ENCODE measurements around the gene LNX1. TPM values are rescaled to one million over a fixed set of nuclear protein-coding genes. Genes with fewer than 3 reads are reported as not detected.

LNX1 gene
- total RNA-seq, 1 experiment from 2014 or later, result 9.3 TPM

DNA sequence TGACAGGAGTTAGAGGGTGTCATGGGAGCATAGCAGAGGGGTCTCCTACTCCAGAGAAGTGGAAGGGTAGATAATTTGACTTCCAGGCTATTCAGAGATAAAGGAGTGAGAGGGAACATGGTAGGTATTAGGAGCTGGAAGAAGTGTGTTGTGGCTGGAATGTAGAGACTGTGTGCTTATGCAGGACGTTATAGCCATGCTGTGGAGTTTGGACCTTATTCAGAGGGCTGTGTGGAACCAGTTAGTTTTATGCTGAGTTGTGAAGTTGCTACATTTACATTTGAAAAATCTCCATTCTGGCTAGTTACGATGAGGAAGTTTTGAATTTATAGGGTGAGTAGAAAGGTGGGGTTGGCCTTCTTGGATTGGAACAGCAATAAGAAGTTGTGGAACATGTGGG, 146.3 kb downstream of the LNX1 start:
- ChIA-PET POLR2A (no interaction called here), CTCF (no interaction called here)
- TF ChIP-seq, protein P1, sequence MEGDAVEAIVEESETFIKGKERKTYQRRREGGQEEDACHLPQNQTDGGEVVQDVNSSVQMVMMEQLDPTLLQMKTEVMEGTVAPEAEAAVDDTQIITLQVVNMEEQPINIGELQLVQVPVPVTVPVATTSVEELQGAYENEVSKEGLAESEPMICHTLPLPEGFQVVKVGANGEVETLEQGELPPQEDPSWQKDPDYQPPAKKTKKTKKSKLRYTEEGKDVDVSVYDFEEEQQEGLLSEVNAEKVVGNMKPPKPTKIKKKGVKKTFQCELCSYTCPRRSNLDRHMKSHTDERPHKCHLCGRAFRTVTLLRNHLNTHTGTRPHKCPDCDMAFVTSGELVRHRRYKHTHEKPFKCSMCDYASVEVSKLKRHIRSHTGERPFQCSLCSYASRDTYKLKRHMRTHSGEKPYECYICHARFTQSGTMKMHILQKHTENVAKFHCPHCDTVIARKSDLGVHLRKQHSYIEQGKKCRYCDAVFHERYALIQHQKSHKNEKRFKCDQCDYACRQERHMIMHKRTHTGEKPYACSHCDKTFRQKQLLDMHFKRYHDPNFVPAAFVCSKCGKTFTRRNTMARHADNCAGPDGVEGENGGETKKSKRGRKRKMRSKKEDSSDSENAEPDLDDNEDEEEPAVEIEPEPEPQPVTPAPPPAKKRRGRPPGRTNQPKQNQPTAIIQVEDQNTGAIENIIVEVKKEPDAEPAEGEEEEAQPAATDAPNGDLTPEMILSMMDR (IDR thresholded peaks at IDR 0.05; ENCODE audit: insufficient read depth in 1 of 2, low read depth in 1 of 2, low read length in 1 of 2, severe bottlenecking in 1 of 2, unreplicated experiment in 1 of 2), result no peak
- DNase-seq, result no peak
- no peak overlapping the region for H3K4me3 Mint-ChIP-seq (ENCODE audit: unreplicated experiment)
- H3K4me1 Mint-ChIP-seq (ENCODE audit: low read depth, unreplicated experiment), result peaks cover 13% of the 10 kb centered on the region
- no peaks in the 10 kb centered on the region for H3K9me3 Mint-ChIP-seq (ENCODE audit: unreplicated experiment)
- Histone ChIP-seq H3K9me3 (no peaks in the 10 kb centered on the region), H3K4me3 (ENCODE audit: low read depth, low read length) (no peak overlapping the region), H3K4me1 (no peaks in the 10 kb centered on the region), H3K27me3 (replicated peaks; ENCODE audit: control insufficient read depth, insufficient read depth, low read length) (no peaks in the 10 kb centered on the region), H3K36me3 (ENCODE audit: control insufficient read depth, insufficient read depth, low read length) (no peaks in the 10 kb centered on the region)
- intact Hi-C loops (cut with micrococcal nuclease; ENCODE audit: unreplicated experiment), result no loop called here
- BruUV-seq (replicated peaks), result no TSS peak
- no peak overlapping the region for H3K27ac Mint-ChIP-seq (ENCODE audit: unreplicated experiment)
- H3K36me3 Mint-ChIP-seq (ENCODE audit: insufficient read depth, unreplicated experiment), result peaks cover 49% of the 10 kb centered on the region
- H3K27me3 Mint-ChIP-seq (ENCODE audit: insufficient read depth, unreplicated experiment), result no peaks in the 10 kb centered on the region

DNA sequence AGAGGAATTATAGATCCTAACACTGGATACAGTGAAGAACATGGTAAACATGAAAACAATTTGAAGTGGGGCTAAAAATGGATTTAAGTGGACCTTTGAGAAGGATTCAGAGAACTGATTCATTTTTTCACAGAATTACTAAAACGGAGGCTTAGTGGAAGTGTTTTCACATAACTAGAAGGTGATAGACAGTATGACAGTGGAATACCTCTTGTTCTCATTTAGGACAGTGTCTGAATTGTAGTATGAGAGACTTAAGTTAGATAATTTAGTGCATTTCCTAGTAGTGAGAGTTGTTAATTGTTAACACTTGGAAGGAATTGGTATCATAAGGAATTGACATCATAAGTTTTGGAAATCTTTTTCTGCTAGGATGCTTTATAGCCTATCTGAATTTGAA, 149.7 kb downstream of the LNX1 start:
- H3K4me3 Mint-ChIP-seq (ENCODE audit: unreplicated experiment), result no peak overlapping the region
- Histone ChIP-seq H3K27me3 (replicated peaks; ENCODE audit: control insufficient read depth, insufficient read depth, low read length) (no peaks in the 10 kb centered on the region), H3K4me1 (no peaks in the 10 kb centered on the region), H3K36me3 (ENCODE audit: control insufficient read depth, insufficient read depth, low read length) (no peaks in the 10 kb centered on the region), H3K9me3 (no peaks in the 10 kb centered on the region), H3K4me3 (ENCODE audit: low read depth, low read length) (no peak overlapping the region)
- no peaks in the 10 kb centered on the region for H3K27me3 Mint-ChIP-seq (ENCODE audit: insufficient read depth, unreplicated experiment)
- no peak overlapping the region for H3K27ac Mint-ChIP-seq (ENCODE audit: unreplicated experiment)
- H3K4me1 Mint-ChIP-seq (ENCODE audit: low read depth, unreplicated experiment), result peaks cover 7% of the 10 kb centered on the region
- no peak for DNase-seq
- no TSS peak for BruUV-seq (replicated peaks)
- TF ChIP-seq, protein P1 (IDR thresholded peaks at IDR 0.05; ENCODE audit: insufficient read depth in 1 of 2, low read depth in 1 of 2, low read length in 1 of 2, severe bottlenecking in 1 of 2, unreplicated experiment in 1 of 2), result no peak
- CTCF ChIA-PET, result no interaction called here
- no peaks in the 10 kb centered on the region for H3K9me3 Mint-ChIP-seq (ENCODE audit: unreplicated experiment)
- H3K36me3 Mint-ChIP-seq (ENCODE audit: insufficient read depth, unreplicated experiment), result peaks cover 50% of the 10 kb centered on the region
- POLR2A ChIA-PET, result no interaction called here
- intact Hi-C loops (cut with micrococcal nuclease; ENCODE audit: unreplicated experiment), result no loop called here

DNA sequence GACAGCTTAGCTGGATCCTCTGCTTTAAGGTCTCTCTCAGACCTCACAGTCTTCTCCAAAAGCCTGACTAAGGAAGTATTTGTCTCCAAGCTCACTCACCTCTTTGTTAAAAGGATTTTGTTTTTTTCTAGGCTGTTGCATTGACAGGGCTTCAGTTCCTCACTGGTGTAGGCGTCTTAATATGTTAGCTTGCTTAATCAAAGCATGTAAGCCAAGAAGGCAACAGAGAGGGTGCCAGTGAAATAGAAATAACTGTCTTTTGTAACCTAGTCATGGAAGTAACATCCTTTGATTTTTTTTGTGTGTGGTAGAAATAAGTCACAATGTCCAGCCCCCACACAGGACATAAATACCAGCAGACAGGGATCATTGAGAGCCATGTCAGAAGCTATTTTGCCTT, 155.0 kb downstream of the LNX1 start:
- H3K27me3 ChIP-seq (replicated peaks; ENCODE audit: control insufficient read depth, insufficient read depth, low read length), result no peaks in the 10 kb centered on the region
- ChIA-PET CTCF (no interaction called here), POLR2A (no interaction called here)
- Mint-ChIP-seq H3K36me3 (ENCODE audit: insufficient read depth, unreplicated experiment) (peaks cover 38% of the 10 kb centered on the region), H3K27ac (ENCODE audit: unreplicated experiment) (no peak overlapping the region), H3K4me1 (ENCODE audit: low read depth, unreplicated experiment) (no peaks in the 10 kb centered on the region), H3K4me3 (ENCODE audit: unreplicated experiment) (no peak overlapping the region), H3K27me3 (ENCODE audit: insufficient read depth, unreplicated experiment) (no peaks in the 10 kb centered on the region), H3K9me3 (ENCODE audit: unreplicated experiment) (no peaks in the 10 kb centered on the region)
- intact Hi-C loops (cut with micrococcal nuclease; ENCODE audit: unreplicated experiment), result no loop called here
- no peaks in the 10 kb centered on the region for H3K36me3 ChIP-seq (ENCODE audit: control insufficient read depth, insufficient read depth, low read length)
- no TSS peak for BruUV-seq (replicated peaks)
- TF ChIP-seq, protein P1 (IDR thresholded peaks at IDR 0.05; ENCODE audit: insufficient read depth in 1 of 2, low read depth in 1 of 2, low read length in 1 of 2, severe bottlenecking in 1 of 2, unreplicated experiment in 1 of 2), result no peak
- DNase-seq, result no peak
- no peak overlapping the region for H3K4me3 ChIP-seq (ENCODE audit: low read depth, low read length)
- H3K4me1 ChIP-seq, result no peaks in the 10 kb centered on the region
- H3K9me3 ChIP-seq, result no peaks in the 10 kb centered on the region
